Stimulated activated CD8-positive, alpha-beta memory T cell treated with anti-CD3 and anti-CD28 coated beads, Interleukin-2, amount 100 ng/mL, for 48 hours (primary cell): Measurements from ENCODE around the gene LEKR1.
"Not testable (repeated sequence)": the region's sequence is repeated elsewhere in the genome, so short reads cannot be mapped to it uniquely, and the experiment has no call there.

Source experiments
- DNase-seq, 2 donors: peaks; one replicate each; pipeline ENCODE4 v3.0.0-alpha.2; 2020; ENCODE audit warnings: low read depth in 2 of 2

The LEKR1 gene

GRCh38 chr3:156826144-156826895, at the start of gene LEKR1:
TSS of gene LEKR1 (plus strand) at chr3:156826353. CDS start at chr3:156829330, 2,977 bp downstream.
- DNase-seq = peak; percentile 59 to 70

GRCh38 chr3:156776871-156777270, 49.3 kb upstream of the LEKR1 start:
- DNase-seq = no peak

- no peak for DNase-seq
These were observed 44.6 kb upstream of the LEKR1 start for GRCh38 chr3:156781310-156782230.

- no peak for DNase-seq
These were observed 43.8 kb upstream of the LEKR1 start for GRCh38 chr3:156782319-156782718.

- DNase-seq = no peak
These were observed 43.2 kb upstream of the LEKR1 start for GRCh38 chr3:156782921-156783320.

- no peak for DNase-seq
These were observed 39.2 kb upstream of the LEKR1 start for GRCh38 chr3:156787001-156787400.

- DNase-seq = peak in 1 of 2 donors; percentile 5
These were observed 38.1 kb upstream of the LEKR1 start for GRCh38 chr3:156787926-156788663.

GRCh38 chr3:156788846-156789245, 37.3 kb upstream of the LEKR1 start:
- no peak for DNase-seq

- DNase-seq = no peak
These were observed 36.0 kb upstream of the LEKR1 start for GRCh38 chr3:156790156-156790555.

- no peak for DNase-seq
These were observed 34.0 kb upstream of the LEKR1 start for GRCh38 chr3:156792114-156792513.

GRCh38 chr3:156792536-156792935, 33.6 kb upstream of the LEKR1 start:
- no peak for DNase-seq

GRCh38 chr3:156792945-156793344, 33.2 kb upstream of the LEKR1 start:
- DNase-seq = no peak

GRCh38 chr3:156793400-156793799, 32.8 kb upstream of the LEKR1 start:
- DNase-seq = no peak

GRCh38 chr3:156793851-156794250, 32.3 kb upstream of the LEKR1 start:
- DNase-seq = no peak

GRCh38 chr3:156795890-156796481, 30.2 kb upstream of the LEKR1 start:
- no peak for DNase-seq

- no peak for DNase-seq
These were observed 28.8 kb upstream of the LEKR1 start for GRCh38 chr3:156797368-156797767.

GRCh38 chr3:156800287-156800686, 25.9 kb upstream of the LEKR1 start:
- not testable (repeated sequence) for DNase-seq

GRCh38 chr3:156801746-156802145, 24.4 kb upstream of the LEKR1 start:
- DNase-seq = no peak

GRCh38 chr3:156802821-156803606, 23.1 kb upstream of the LEKR1 start:
- DNase-seq = no peak

GRCh38 chr3:156803952-156804741, 22.0 kb upstream of the LEKR1 start:
- no peak for DNase-seq
